ENCODE data around the gene PAX6. TPM values are rescaled to one million over a fixed set of nuclear protein-coding genes. Genes with fewer than 3 reads are reported as not detected.

Gene PAX6
- total RNA-seq, 4 donors from 2014 or later, result 0.40 to 0.79 (median 0.55) TPM; not detected in 1

- in situ Hi-C loops (cut with MboI; ENCODE audit: low pct_ligation_motif_present in 1 of 4, low pct_unique_long_range_greater_than_20kb in 1 of 4, low sequenced_read_pairs in 3 of 4), result no loop called here
- no peaks in the 10 kb centered on the region for H3K4me1 ChIP-seq
- no peak overlapping the region for H3K4me3 ChIP-seq
- no peak for TF ChIP-seq CTCF (IDR thresholded peaks at IDR 0.05)
- no peak for TF ChIP-seq EP300 (IDR thresholded peaks at IDR 0.05; ENCODE audit: low read depth)
- no peak for TF ChIP-seq POLR2A (IDR thresholded peaks at IDR 0.05)
- TF ChIP-seq POLR2AphosphoS5 (IDR thresholded peaks at IDR 0.05), result no peak
- 74 to 91% methylated on average over 6 to 9 of the region's 9 CpGs for WGBS, 2 donors (ENCODE audit: low coverage in 1 of 2)
- no peaks in the 10 kb centered on the region for H3K36me3 ChIP-seq
- intact Hi-C loops (cut with DNase I; ENCODE audit: low total_unique reads), result no loop called here
- no peaks in the 10 kb centered on the region for H3K9me3 ChIP-seq
- H3K27ac ChIP-seq, result no peak overlapping the region
- H3K27me3 ChIP-seq, result no peaks in the 10 kb centered on the region
- no peak for DNase-seq
Observed at GRCh38 chr11:31768749-31769640, 42.1 kb downstream of the PAX6 start.

- no peak overlapping the region for H3K27ac ChIP-seq
- no peak for TF ChIP-seq POLR2AphosphoS5 (IDR thresholded peaks at IDR 0.05)
- no peak for TF ChIP-seq EP300 (IDR thresholded peaks at IDR 0.05; ENCODE audit: low read depth)
- TF ChIP-seq CTCF (IDR thresholded peaks at IDR 0.05), result no peak
- no peak for TF ChIP-seq POLR2A (IDR thresholded peaks at IDR 0.05)
- no peaks in the 10 kb centered on the region for H3K4me1 ChIP-seq
- H3K36me3 ChIP-seq, result no peaks in the 10 kb centered on the region
- intact Hi-C loops (cut with DNase I; ENCODE audit: low total_unique reads), result no loop called here
- WGBS, 2 donors (ENCODE audit: low coverage in 1 of 2), result 95 to 100% methylated on average over 2 of the region's 2 CpGs
- H3K9me3 ChIP-seq, result no peaks in the 10 kb centered on the region
- H3K4me3 ChIP-seq, result no peak overlapping the region
- in situ Hi-C loops (cut with MboI; ENCODE audit: low pct_ligation_motif_present in 1 of 4, low pct_unique_long_range_greater_than_20kb in 1 of 4, low sequenced_read_pairs in 3 of 4), result no loop called here
- H3K27me3 ChIP-seq, result no peaks in the 10 kb centered on the region
- no peak for DNase-seq
Observed at GRCh38 chr11:31767685-31768084, 43.4 kb downstream of the PAX6 start.

- in situ Hi-C loops (cut with MboI; ENCODE audit: low pct_ligation_motif_present in 1 of 4, low pct_unique_long_range_greater_than_20kb in 1 of 4, low sequenced_read_pairs in 3 of 4), result no loop called here
- WGBS, 2 donors (ENCODE audit: low coverage in 1 of 2), result 92 to 93% methylated on average over 3 of the region's 3 CpGs
- intact Hi-C loops (cut with DNase I; ENCODE audit: low total_unique reads), result no loop called here
- Histone ChIP-seq H3K4me1 (no peaks in the 10 kb centered on the region), H3K4me3 (no peak overlapping the region), H3K9me3 (no peaks in the 10 kb centered on the region), H3K27ac (no peak overlapping the region), H3K36me3 (no peaks in the 10 kb centered on the region), H3K27me3 (no peaks in the 10 kb centered on the region)
- no peak for TF ChIP-seq EP300 (IDR thresholded peaks at IDR 0.05; ENCODE audit: low read depth)
- no peak for TF ChIP-seq POLR2AphosphoS5 (IDR thresholded peaks at IDR 0.05)
- TF ChIP-seq CTCF (IDR thresholded peaks at IDR 0.05), result no peak
- no peak for TF ChIP-seq POLR2A (IDR thresholded peaks at IDR 0.05)
- DNase-seq, result no peak
Observed at GRCh38 chr11:31767066-31767465, 44.1 kb downstream of the PAX6 start.

- 85 to 89% methylated on average over 3 to 5 of the region's 5 CpGs for WGBS, 2 donors (ENCODE audit: low coverage in 1 of 2)
- in situ Hi-C loops (cut with MboI; ENCODE audit: low pct_ligation_motif_present in 1 of 4, low pct_unique_long_range_greater_than_20kb in 1 of 4, low sequenced_read_pairs in 3 of 4), result no loop called here
- TF ChIP-seq POLR2AphosphoS5 (IDR thresholded peaks at IDR 0.05) (no peak), EP300 (IDR thresholded peaks at IDR 0.05; ENCODE audit: low read depth) (no peak), CTCF (IDR thresholded peaks at IDR 0.05) (no peak), POLR2A (IDR thresholded peaks at IDR 0.05) (no peak)
- H3K4me3 ChIP-seq, result no peak overlapping the region
- no peaks in the 10 kb centered on the region for H3K27me3 ChIP-seq
- no peaks in the 10 kb centered on the region for H3K36me3 ChIP-seq
- intact Hi-C loops (cut with DNase I; ENCODE audit: low total_unique reads), result no loop called here
- no peak overlapping the region for H3K27ac ChIP-seq
- H3K9me3 ChIP-seq, result no peaks in the 10 kb centered on the region
- H3K4me1 ChIP-seq, result no peaks in the 10 kb centered on the region
- DNase-seq, result no peak
Observed at GRCh38 chr11:31764766-31765165, 46.4 kb downstream of the PAX6 start.

Data from transverse colon (tissue), 4 donors.